Mucosa of rectum (tissue), 2 donors: ENCODE results near the gene PABPC4L.
"Not testable (repeated sequence)": the region's sequence is repeated elsewhere in the genome, so short reads cannot be mapped to it uniquely, and the experiment has no call there.

Experiments used
- H3K27ac ChIP-seq, 2 donors: one replicate each; pipeline ENCODE4 v1.7.0; 2013; ENCODE audit warnings: inconsistent platforms in 2 of 2, low read depth in 2 of 2, low read length in 2 of 2
- H3K27me3 ChIP-seq, 2 donors: one replicate each; pipeline ENCODE4 v1.7.0; 2013; ENCODE audit warnings: low read length in 2 of 2; ENCODE audit not compliant: control insufficient read depth in 2 of 2, insufficient read depth in 2 of 2
- H3K36me3 ChIP-seq, 2 donors: one replicate each; pipeline ENCODE4 v1.7.0; 2013; ENCODE audit warnings: low read length in 2 of 2; ENCODE audit not compliant: control insufficient read depth in 2 of 2, insufficient read depth in 2 of 2
- H3K4me1 ChIP-seq, 2 donors: one replicate each; pipeline ENCODE4 v1.7.0; 2013; ENCODE audit warnings: low read length in 2 of 2, mild to moderate bottlenecking in 1 of 2; ENCODE audit not compliant: control insufficient read depth in 2 of 2, insufficient read depth in 2 of 2
- H3K4me3 ChIP-seq, 2 donors: one replicate each; pipeline ENCODE4 v1.7.0; 2013; ENCODE audit warnings: low read length in 2 of 2
- H3K9ac ChIP-seq, 2 donors: one replicate each; pipeline ENCODE4 v1.7.0; 2013; ENCODE audit warnings: low read length in 2 of 2, low read depth in 1 of 2, mild to moderate bottlenecking in 1 of 2
- H3K9me3 ChIP-seq, 2 donors: one replicate each; pipeline ENCODE4 v1.7.0; 2013; ENCODE audit warnings: low read length in 2 of 2; ENCODE audit not compliant: control insufficient read depth in 2 of 2
- donor health status: healthy.
- donor health status: Normal muscosa, but diverticular disease.

PABPC4L gene

DNA sequence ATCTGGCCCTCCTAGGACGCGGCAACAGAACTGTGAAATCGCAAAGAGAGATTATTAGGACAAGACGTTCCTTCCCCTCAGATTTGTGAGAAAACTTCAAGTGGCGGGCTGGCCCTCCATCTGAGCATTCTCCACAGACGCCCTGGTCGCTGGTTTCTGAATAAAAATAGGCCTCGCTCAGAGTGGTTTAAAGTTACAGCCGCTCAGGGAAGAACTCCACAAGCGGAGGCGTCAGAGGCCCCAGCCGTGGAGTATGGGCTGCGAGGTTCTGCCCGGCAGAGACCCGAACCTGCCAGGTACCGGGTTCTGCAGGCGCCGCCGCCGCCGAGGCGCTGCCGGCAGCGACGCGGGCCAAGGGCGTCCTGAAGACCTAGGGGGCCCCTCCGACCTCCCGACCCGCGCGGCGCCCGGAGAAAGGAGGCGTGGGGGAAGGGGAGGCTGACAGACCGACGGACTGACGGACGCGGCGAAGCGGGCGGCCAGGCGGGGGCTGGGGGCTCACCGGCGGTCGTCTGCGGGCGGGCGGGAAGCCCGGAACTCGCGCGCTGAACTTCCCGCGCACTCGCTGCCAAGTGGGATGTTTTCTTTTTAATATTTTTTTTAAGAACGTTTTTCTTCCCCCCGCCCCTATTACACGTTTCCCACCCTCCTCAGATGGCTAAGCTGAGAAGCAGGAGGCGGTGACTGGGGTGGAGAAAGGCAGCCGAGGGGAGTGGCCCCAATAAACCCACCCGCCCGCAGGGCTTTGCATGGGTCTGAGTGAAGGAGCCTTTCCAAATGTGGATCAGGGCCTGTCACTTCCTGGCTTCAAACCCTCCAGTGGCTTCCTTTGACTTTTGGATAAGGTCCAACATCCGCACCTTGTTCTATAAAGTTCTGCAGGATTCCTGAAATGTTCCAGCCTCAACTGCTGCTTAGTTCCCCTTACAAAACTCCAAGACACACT, at the start of gene PABPC4L:
PABPC4L (minus strand) TSS at position 574 of the 946 bp plus-strand sequence. CDS start 770 bp downstream, outside the sequence.
- Histone ChIP-seq H3K27me3 (no peaks in the 10 kb centered on the region), H3K4me3 (peak within 1 kb of the TSS; percentile 13 to 53), H3K27ac (no peak within 1 kb of the TSS), H3K4me1 (no peaks in the 10 kb centered on the region), H3K9ac (no peak within 1 kb of the TSS), H3K36me3 (no peaks in the 10 kb centered on the region), H3K9me3 (no peaks in the 10 kb centered on the region)

DNA sequence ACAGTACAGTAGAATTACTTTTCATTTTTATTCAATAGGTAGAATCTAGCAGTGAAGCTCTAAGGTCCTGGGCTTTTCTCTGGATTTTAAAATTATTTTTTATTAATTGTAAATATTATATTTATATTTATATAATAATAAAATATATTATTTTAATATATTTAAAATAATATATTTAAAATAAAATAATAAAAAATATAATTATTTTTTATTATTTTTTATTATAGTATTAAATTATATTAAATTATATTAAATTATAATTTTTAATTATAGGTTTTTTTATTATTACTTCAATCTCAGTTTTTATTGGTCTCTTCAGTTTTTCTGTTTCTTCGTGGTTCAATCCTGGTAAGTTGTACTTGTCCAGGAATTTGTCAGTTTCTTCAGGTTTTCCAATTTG, 49.7 kb upstream of the PABPC4L start:
- Histone ChIP-seq H3K27ac (no peak overlapping the region), H3K9me3 (no peaks in the 10 kb centered on the region), H3K4me1 (no peaks in the 10 kb centered on the region), H3K9ac (no peak overlapping the region), H3K27me3 (no peaks in the 10 kb centered on the region), H3K4me3 (no peak overlapping the region), H3K36me3 (no peaks in the 10 kb centered on the region)

- H3K36me3 ChIP-seq = no peaks in the 10 kb centered on the region
- H3K4me3 ChIP-seq = no peak overlapping the region
- no peak overlapping the region for H3K9ac ChIP-seq
- no peaks in the 10 kb centered on the region for H3K9me3 ChIP-seq
- H3K4me1 ChIP-seq = no peaks in the 10 kb centered on the region
- H3K27me3 ChIP-seq = no peaks in the 10 kb centered on the region
- no peak overlapping the region for H3K27ac ChIP-seq
These were observed 42.4 kb upstream of the PABPC4L start for GRCh38 chr4:134243742-134244713.

- no peak overlapping the region for H3K27ac ChIP-seq
- no peaks in the 10 kb centered on the region for H3K4me1 ChIP-seq
- H3K27me3 ChIP-seq = no peaks in the 10 kb centered on the region
- H3K4me3 ChIP-seq = no peak overlapping the region
- H3K9ac ChIP-seq = no peak overlapping the region
- H3K36me3 ChIP-seq = no peaks in the 10 kb centered on the region
- no peaks in the 10 kb centered on the region for H3K9me3 ChIP-seq
These were observed 17.5 kb upstream of the PABPC4L start for GRCh38 chr4:134219043-134219442.

DNA sequence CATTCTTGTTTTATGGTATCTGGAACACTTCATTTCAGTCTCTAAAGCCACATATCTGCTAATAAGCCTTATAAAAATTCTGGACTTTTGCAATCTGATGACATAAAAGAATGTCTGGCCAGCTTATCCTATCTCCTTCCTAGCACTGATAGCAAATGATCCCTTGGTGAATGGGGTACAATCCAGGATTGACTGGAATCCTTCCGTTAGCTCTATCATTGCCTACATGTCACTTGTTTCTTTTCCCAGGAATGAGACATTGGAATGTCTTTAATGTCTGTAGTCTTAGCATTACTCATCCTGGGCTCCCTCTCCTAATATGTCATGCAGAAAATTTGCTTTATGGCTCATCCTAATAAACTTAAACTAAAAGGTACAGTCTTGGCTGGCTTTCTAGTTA, 14.8 kb upstream of the PABPC4L start:
- Histone ChIP-seq H3K9me3 (no peaks in the 10 kb centered on the region), H3K9ac (no peak overlapping the region), H3K4me3 (no peak overlapping the region), H3K4me1 (no peaks in the 10 kb centered on the region), H3K27me3 (no peaks in the 10 kb centered on the region), H3K27ac (no peak overlapping the region), H3K36me3 (no peaks in the 10 kb centered on the region)

- Histone ChIP-seq H3K36me3 (no peaks in the 10 kb centered on the region), H3K27me3 (no peaks in the 10 kb centered on the region), H3K27ac (no peak overlapping the region), H3K9ac (no peak overlapping the region), H3K4me3 (no peak overlapping the region), H3K4me1 (no peaks in the 10 kb centered on the region), H3K9me3 (no peaks in the 10 kb centered on the region)
These were observed 14.2 kb upstream of the PABPC4L start for GRCh38 chr4:134215620-134216344.

- not testable (repeated sequence) for H3K36me3 ChIP-seq, H3K9me3 ChIP-seq, H3K27ac ChIP-seq, H3K4me1 ChIP-seq, H3K4me3 ChIP-seq, H3K27me3 ChIP-seq, H3K9ac ChIP-seq
These were observed 6.4 kb upstream of the PABPC4L start for GRCh38 chr4:134207955-134208354.

- H3K4me3 ChIP-seq = peak overlapping the region in 1 of 2 donors; percentile 13
- H3K27me3 ChIP-seq = no peaks in the 10 kb centered on the region
- no peaks in the 10 kb centered on the region for H3K9me3 ChIP-seq
- H3K4me1 ChIP-seq = no peaks in the 10 kb centered on the region
- no peaks in the 10 kb centered on the region for H3K36me3 ChIP-seq
- H3K27ac ChIP-seq = no peak overlapping the region
- no peak overlapping the region for H3K9ac ChIP-seq
These were observed 772 bp upstream of the PABPC4L start for GRCh38 chr4:134202166-134202956.

DNA sequence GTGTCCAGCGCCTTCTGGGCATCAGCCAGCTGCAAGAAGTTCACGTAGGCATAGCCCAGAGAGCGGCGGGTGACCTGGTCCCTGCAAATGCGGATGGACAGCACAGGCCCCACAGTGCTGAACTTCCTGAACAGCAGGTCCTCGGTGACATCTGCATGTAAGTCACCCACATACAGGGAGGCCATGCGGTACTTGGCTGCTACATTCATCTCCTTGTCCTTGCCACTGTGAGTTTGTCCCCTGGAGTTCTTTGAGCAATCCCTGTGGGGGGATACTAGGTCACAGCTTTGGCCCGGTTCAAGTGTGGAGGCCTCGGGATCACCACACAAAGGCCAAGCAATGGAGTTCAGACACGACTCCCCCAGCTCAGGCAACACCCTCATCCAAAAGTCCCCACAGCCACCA, 776 bp downstream of the PABPC4L start:
- Histone ChIP-seq H3K9me3 (no peaks in the 10 kb centered on the region), H3K4me3 (peak overlapping the region in 1 of 2 donors; percentile 53), H3K27ac (no peak overlapping the region), H3K27me3 (no peaks in the 10 kb centered on the region), H3K4me1 (no peaks in the 10 kb centered on the region), H3K36me3 (no peaks in the 10 kb centered on the region), H3K9ac (no peak overlapping the region)
